NCI-H345 (cell line): ENCODE results near the gene TENT4A.

Experiments
- DNase-seq: peaks from one replicate; lab custom pipeline; 2025; lab: John Stamatoyannopoulos, UW

TENT4A gene

DNA sequence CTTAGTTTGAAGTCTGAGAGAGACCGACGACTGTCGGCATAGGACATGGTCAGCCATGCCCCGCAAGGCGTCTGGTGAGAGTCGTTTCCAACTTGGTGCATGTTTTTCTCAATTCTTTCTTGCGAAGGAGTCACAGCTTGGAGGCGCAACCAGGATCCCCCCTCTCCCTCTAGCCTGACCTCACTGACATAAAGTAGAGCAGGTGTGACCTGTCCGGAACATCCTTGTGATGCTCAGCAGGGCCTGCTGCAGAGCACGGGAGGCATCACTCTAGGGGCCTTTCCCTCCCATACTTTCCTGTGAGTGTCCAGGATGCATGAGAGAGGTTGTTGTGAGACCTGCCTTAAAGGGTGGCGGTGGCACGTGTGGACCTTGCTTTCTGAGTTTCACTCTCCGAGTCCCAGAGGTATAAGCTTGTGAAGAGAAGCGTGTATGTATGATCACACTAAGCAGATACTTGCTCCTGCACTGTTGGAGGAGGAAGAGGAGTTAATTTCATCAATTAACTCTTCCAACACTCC lies 5.0 kb downstream of the TENT4A start:
- DNase-seq, result no peak

DNA sequence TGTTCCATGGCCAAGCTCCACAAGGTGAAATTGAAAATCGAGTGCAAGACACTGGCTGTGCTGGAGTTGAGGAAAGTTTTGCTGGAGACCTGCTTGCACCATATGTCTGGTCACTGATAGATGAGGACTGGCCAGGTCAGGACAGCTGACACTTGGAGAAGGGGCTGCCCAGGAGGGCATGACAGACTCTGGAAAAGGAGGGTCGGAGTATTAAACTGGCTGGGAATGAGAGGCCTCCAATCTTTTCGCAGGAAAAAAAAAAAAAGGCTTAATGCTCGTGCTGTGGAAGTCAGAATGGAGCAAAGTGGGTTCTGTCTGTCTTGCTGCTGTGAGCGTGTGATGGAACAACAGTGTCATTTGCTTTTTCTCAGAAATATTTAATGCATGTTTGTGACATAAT lies 5.5 kb downstream of the TENT4A start:
- DNase-seq, result no peak

DNA sequence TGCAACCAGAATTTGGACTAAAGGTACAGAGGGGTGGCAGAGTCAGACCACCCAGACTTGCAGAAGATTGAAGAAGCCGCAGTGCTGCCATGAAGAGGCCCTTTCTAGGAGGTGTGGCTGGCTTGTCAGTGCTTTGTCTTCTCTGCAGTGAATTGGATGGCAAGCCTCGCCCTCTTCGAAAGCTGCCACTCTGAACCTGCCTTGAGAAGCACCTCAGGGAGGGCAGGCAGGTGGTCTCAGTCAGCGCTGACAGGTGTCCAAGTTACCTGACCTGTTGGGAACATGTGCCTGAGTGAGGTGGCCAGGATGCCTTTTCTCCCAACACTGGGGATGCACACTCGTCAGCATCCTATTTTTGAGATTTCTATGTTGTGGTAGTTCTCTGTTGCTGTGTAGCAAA lies 6.2 kb downstream of the TENT4A start:
- DNase-seq, result no peak

DNA sequence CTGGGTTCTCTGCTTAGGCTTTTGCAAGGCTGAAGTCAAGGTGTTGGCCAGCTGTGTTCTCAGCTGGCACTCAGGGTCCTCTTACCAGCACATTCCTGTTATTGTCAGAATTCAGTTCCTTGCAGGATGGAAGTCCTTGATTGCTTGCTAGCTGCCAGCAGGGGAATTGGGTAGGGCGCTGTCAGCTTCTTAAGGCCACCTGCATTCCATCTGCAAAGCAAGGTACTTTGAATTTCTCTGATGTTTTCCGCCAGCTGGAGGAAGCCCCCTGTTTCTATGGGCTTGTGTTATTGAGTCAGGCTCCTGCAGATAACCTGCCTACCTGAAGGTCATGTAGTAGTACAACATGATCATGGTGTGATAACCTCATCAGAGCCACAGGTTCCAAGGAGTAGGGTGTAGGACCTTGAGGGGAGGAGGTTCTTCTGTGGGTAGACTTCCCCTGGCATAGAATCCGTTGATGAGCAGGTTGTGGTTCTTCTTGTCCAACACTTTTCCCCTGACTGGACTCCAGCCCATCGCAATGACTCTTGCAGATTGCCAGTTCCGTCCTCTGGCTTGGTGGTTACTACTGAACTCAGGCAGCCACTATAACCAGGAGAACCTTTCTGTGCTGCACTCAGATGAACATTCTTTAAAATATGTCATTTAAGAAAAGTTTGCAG lies 6.8 kb downstream of the TENT4A start:
- no peak for DNase-seq

DNA sequence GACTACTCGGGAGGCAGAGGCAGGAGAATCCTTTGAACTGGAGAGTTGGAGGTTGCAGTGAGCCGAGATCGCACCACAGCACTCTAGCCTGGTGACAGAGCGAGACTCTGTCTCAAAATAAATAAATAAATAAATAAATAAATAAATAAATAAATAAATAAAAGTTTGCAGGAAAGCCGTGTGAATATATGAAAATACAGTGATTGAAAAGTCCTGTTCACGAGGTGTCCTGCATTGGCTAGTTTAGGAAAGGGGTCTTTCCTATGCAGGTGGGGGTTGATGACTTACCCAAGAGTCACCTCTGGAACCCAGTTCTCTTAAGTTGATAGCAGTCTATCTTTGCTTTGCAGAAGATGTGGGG lies 7.3 kb downstream of the TENT4A start:
- no peak for DNase-seq

DNA sequence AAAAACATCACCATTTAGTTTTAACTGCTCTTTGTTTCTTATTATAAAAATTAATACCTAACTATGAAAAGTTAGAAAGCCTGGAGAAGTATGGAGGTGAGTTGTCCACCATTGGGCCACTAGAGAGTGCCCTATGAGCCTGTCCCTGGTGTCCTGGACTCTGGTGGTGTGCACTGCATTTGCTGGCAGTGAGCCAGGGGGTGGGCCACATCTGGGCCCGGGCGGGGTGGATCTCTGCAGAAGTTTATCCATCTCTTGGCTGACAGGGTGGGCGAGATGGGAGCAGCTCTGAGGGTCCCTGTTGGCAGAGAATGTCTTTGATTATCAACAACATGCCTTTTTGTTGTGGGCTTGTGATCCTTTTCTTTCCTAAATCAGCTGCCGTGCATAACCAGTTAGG lies 8.2 kb downstream of the TENT4A start:
- no peak for DNase-seq

DNA sequence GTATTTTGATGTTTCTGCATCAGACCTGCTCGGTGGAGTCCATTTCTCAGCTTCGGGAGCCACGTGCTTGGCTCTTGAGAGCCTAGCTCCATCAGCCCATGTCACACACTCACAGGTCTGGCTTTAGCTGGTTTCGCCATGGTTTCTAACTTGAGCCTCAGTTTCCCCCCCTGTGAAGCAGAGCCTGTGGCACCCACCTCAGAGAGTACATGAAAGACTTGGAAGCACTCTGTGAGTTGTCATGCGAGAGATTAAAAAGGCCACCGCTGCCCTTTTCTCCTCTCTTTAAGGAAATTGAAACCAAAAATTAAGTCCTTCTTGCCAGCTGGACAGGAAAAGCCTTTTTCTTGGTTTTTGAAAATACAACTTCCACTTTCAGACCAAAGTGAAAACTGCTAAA lies 8.8 kb downstream of the TENT4A start:
- no peak for DNase-seq

DNA sequence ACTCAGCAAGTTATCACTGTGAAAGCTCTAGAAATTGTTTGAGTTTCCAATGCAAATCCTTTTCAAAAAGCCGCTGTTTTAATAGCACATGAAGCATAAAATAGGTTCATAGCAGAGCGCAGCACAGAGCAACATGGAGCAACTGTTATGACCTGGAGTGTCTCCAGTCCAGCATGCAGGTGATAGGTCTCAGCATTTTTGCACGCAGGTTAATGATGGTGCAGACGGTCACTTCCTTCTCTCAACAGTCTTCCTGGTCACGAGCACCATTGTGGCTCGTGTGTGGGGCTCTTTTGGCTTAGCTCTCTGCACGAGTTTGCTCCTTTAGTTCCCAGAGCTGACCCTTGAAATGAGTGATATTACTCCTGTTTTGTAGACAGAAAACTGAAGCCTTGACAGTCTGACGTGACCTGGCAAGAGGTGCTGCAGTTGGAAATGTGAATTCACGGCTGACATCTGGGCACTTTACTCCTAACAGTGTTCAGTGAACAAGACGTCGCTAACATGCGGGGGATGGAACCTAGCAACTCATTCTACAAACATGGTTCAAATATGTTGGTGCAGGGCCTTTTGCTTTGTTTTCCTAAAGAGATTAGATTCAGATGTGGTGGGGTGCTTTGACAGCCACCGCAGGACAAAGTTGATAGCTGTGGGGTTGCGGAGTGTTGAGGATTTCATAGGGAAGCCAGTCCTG lies 10.0 kb downstream of the TENT4A start:
- no peak for DNase-seq

DNA sequence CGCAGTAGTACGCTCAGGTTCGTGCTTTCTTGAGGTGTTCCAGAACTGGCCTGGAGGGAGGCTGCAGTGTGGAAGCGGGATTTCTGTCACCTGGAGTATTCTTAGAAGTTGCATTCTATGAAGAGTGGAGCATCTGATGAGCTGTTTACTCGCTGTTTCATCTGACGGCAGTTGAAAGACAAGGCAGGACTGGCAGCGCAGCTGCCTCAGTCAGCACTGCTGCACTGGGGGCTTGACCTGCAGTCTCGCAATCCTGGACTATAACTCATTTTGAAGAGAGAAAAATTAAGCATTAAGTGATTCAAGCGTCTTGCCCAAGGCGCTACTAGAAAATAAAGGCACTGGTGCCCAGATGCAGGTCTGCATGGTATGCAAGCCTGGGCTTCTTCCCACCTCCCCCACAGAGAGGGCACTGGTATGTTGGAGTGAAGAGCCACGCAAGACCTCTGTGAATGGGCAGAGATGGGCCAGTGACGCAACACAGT lies 10.6 kb downstream of the TENT4A start:
- DNase-seq, result no peak

DNA sequence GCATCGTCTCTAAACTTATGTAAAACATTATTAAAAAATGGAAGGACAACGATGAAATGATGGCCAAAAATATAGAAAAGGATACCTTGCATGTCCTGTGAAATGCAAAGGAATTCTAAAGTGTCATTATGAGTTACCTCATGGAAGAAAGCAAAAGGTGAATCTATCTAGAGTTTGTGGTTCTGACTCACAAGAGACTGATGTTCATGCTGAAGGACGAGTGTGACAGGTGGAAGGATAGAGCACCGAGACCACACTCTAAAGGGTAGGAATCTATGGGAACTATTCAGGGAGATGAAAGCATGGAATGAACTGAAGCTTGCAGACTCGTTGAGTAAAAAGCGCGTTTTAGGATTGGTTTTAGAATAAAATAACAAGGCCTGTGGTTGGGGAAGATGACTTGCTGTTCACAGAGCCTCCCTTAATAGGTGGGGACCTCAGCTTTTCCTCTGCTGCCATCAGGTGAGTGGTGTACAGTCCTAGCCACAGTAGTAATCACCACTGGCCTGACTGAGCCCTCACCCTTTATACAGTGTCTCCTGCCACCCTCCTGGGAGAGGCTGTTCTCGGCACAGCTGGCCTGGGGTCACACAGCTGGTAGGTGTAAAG lies 11.2 kb downstream of the TENT4A start:
- no peak for DNase-seq

DNA sequence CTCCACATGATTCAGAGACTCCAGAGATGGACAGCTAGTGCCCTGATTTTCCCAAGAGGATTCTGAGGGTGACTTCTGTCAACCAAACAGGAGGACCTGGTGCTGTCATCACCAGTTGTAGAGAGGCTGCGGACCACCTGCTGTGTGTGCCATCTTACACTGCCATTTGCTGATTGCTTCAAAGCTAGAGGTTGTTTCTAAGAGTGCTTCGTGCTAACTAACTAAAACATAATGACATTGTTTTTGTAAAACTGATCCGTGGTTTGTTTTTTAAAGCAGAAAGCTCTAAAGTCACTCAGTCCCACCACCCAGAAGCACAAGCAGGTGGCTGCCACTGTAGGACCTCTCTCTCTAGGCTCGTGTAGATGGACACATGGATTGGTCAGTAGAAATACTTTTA lies 12.2 kb downstream of the TENT4A start:
- no peak for DNase-seq

DNA sequence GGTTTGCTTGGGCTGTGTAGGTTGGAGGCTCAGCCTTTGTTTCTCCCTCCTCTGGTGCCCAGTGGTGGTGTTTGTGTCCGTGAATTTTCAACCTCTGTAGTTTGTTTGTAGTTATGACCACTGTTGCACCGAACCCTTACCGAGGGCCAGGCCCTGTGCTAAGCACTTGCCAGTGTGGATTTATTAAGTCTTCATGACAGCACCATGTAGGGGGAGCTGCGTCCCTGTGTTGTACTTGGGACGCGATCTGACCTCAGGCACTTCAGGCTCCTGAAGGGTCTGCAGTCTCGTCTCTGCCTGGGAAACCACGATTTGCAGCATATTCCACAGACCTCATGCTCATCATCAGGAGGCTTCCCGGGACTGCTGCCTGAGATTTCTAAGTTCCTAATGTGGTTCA lies 12.8 kb downstream of the TENT4A start:
- DNase-seq, result no peak

DNA sequence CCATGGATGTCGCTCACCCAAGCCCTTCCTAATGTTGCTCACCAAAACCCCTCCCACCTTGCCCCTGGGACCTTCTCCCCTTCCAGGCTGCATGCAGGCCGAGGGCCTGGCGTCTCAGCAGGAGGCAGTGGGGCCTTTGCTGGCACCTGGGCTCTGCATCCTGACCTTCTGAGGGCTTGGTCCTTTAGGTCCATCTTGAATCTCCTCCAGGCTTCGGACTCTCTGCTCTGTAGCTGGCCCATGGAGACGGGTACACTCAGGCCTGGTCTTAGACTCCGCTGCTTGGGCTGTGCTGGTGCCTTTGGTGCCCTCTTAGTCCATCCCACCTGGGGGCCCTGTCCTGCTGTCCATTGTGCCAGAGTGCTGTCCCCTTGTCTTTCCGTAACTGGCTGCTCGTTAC lies 14.0 kb downstream of the TENT4A start:
- DNase-seq, result no peak

DNA sequence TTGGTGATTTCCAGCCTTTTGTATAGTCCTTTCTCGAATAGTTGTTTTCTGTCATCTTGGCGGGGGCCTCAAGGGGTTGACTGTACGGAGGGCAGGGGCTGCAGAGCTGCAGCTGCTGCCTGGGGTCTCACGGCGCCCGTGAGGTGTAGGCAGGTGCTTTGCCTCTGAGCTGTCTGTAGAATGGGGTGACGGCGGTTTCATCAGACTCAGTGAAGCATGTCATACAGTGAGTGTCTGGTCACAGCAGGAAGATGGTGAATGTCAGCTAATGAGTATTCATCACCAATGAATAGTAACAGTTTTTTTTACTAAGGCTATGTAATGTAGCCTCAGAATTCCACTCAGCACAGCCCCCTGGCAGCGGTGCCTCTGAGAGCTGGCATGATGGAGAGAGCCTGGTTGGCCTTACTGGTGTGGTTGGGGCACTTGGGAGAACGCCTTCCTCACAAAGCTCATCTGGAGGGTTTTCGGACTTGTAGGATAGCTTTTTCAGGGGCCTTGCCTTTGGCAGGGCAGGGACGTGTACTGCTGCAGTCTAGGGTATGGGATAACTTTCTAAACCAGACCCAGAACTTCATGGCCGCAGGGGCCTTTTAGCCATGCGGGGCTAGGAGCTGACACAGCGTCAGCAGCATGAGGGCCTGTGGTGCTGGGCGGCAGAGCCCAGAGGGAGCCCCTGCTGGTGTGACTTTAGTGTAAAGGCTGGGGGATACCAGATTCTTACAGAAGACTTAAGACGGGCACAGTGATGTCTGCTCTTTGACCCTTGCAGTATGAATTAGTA lies 15.0 kb downstream of the TENT4A start:
- peak; percentile 51 for DNase-seq

DNA sequence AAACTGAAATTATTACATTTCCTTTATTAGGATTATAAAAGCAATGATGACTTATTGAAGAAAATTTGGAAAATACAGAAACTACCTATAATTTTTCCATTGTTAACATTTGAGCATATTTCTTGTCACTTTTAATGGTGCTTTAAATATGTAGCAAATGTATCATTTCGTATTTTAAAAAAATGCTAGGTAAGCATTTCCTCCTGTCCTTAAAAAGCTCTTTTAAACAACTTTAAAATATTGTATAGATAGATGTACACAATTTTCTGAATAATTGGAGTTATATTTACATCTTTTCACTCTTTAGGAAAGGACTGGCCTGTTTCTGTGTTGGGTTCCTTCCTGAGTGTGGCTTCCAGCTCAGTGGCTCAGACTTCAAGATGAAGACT lies 15.6 kb downstream of the TENT4A start:
- no peak for DNase-seq

DNA sequence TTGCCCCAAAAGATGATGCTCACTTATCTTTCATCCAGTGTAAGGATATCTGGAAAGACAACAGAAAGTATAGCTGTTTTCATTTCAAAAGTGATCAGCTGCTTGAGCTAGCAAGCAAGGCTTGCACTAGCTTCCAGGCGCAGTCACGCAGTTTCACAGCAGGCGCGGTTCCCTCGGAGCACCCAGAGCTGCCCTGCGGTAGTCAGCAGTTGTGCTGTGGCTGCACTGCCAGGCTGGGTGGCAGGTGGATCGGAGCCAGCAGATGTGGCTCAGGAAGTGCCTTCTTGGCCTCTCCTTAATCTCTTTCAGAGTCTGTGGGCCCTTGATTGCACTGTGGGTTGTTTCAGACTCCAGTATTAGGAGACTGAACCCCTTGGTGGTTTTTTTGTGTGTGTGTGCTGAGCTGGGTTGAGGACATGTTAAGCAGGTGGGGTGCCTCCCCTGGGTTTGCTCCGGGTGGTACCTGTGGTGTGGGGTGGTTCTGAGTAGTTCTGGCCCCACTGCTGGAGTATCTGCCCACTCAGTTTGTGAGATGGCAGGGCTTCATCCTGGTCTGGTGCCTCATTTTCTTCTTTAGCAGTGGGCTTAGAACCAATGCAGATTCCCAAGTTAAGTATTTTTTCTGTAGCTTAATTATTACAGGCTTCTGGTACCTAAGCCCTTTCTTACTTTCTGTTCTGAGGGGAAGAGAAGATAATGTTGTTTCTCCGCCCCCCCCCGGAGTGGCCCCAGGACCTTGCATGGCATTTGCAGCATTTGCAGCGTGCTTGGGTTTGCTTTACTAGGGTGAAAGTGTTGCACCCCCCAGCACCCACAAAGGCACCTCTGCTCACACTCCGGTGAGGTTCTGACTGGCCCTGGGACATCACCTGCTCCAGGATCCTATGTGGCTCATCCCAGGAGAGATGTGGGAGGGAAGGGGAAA lies 16.4 kb downstream of the TENT4A start:
- peak; percentile 13 for DNase-seq

DNA sequence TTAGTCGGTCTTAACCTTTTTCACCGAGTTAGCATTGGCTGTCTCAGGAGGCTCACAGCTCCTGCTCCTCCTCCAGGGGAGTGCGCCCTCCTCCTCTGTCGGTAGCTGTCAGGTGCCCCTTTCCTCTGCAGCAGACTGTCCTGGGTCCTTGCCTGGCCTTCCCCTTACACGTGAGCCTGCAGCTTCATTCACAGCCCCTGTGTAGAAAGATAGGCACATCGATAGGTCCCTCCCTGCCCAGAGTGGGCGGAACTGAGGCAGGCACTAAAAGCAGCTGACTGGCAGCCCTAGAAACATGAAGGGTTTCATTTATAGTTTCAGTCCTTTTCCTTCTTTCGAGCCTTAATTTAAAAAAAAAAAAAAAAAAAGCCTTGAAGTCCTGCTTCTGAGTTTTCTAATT lies 17.2 kb downstream of the TENT4A start:
- no peak for DNase-seq

DNA sequence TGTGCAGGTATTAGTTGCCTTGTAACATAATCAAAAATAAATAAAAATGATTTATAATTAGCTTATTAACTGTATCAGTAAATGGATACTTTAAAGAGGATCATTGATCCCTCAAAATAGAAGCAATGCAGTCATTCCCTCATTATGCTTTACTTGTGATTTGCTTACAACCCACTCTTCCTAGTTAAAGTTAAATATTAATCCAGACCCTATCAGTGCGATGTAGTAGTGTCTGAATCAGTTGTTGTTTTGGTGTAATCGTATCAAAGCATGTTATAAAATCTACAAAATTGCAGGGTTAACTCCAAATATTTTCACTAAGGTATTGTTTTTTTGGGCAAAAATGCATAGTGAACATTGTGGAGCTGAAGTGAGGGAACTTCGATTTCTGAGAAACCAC lies 17.6 kb downstream of the TENT4A start:
- no peak for DNase-seq

DNA sequence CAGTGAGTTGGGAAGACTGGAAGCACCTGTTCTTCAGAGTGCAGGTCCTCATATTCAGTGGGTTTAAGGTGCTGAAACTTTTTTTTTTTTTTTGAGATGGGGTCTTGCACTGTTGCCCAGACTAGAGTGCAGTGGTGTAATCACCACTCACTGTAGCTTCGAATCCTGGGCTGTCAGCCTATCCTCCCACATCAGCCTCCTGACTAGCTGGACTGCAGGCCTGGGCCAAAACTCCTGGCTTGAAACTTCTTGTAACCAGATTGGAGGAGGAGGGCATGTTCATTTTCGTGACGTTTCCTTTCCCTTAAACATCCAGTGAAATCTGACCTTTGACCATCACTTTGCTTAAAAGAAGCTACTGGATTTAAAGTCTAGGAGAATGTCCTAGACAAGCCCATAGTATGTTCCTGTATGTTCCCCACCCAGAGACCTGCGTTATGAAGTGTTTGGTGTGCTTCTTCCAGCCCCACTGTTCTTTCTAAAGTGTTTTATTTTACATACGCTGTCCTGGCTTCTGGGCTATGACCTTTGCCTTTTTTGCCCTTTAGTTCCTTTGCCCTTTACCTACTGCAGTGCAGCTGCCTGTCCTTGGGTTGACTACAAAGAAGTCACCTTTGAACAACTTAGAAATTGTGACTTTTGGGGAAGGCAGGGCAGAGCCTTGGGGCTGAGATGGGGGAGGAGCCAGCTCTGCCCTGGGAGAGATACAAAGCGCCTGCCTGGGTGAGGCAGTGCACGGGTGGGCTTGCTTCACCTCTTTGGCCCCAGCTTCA lies 18.4 kb downstream of the TENT4A start:
- no peak for DNase-seq

DNA sequence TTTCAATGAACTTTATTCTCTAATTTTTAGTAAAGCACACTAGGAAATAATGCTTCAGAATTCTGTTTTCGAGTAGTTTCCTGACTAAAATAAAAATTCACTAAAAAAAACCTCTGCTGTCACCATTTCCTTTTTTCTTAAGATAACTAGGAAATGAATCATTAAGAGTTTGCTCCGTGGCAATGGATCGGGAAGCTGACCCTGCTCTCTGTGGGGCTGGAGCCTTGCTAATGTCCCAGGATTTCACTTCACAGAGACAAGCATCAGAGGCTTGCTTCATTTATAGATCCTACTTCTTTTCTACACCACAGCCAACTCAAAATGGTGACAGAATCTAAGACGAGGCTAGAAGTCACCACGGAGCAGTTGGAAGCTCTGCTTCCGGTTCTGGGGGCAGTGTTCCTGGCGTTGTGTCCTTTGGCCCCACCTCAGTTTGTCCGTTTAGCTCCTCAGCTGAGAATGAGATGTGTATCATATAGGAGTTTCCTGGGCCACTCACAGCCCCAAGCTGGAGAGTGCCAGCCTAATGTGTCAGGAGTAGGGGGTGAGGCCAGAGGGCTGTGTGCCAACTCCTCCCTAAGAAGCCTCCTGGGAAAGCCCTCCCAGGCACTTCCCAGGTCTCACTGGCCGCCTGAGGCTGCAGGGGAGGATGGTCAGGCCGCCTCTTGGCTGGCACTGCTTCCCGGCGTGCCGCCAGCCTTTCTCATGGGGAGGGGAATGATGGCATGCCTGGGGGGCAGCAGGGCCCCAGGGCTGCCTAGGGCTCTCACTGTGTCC lies 19.6 kb downstream of the TENT4A start:
- DNase-seq, result peak; percentile 43
